GM12892 (cell line): Measurements from ENCODE around the gene RSPH10B.
"Not testable (repeated sequence)": the region's sequence is repeated elsewhere in the genome, so short reads cannot be mapped to it uniquely, and the experiment has no call there.

Experiments used
- POLR2A ChIP-seq: IDR thresholded peaks from 2 replicates; pipeline ENCODE4 v1.6.1; 2011; ENCODE audit warnings: low read depth, low read length, control low read depth
- POLR2AphosphoS5 ChIP-seq: IDR thresholded peaks from 2 replicates; pipeline ENCODE4 v1.6.1; 2011; ENCODE audit warnings: low read depth, low read length, control low read depth

- TF ChIP-seq POLR2A, POLR2AphosphoS5: not testable (repeated sequence)
Measured at GRCh38 chr7:5930290-5930689, 40.2 kb downstream of the RSPH10B start.
